ENCODE data around the gene USP5.

The USP5 gene

GRCh38 chr12:6822426-6823135 lies 29.4 kb upstream of the USP5 start:
- H3K27ac ChIP-seq = no peak overlapping the region

GRCh38 chr12:6823182-6824084 lies 28.5 kb upstream of the USP5 start:
- no peak overlapping the region for H3K27ac ChIP-seq
- TF ChIP-seq ZFX (IDR thresholded peaks at IDR 0.05) = no peak
- no peak for TF ChIP-seq CTCF (conservative IDR thresholded peaks at IDR 0.05)

More at GRCh38 chr12:6822426-6823135, 29.4 kb upstream of the USP5 start:
- TF ChIP-seq ZFX (IDR thresholded peaks at IDR 0.05) (no peak), CTCF (conservative IDR thresholded peaks at IDR 0.05) (no peak)

GRCh38 chr12:6824085-6824775 lies 27.7 kb upstream of the USP5 start:
- no peak overlapping the region for H3K27ac ChIP-seq
- TF ChIP-seq CTCF (conservative IDR thresholded peaks at IDR 0.05) (no peak), ZFX (IDR thresholded peaks at IDR 0.05) (no peak)

- no peak for TF ChIP-seq CTCF (conservative IDR thresholded peaks at IDR 0.05)
- TF ChIP-seq ZFX (IDR thresholded peaks at IDR 0.05) = no peak
- H3K27ac ChIP-seq = no peak overlapping the region
Measured at GRCh38 chr12:6824901-6825381, 27.0 kb upstream of the USP5 start.

GRCh38 chr12:6825398-6826124 lies 26.4 kb upstream of the USP5 start:
- H3K27ac ChIP-seq = no peak overlapping the region
- TF ChIP-seq ZFX (IDR thresholded peaks at IDR 0.05) = no peak
- peak; percentile 95 for TF ChIP-seq CTCF (conservative IDR thresholded peaks at IDR 0.05)

GRCh38 chr12:6826125-6826733 lies 25.7 kb upstream of the USP5 start:
- no peak for TF ChIP-seq CTCF (conservative IDR thresholded peaks at IDR 0.05)
- TF ChIP-seq ZFX (IDR thresholded peaks at IDR 0.05) = no peak

More at GRCh38 chr12:6826125-6826733, 25.7 kb upstream of the USP5 start:
- H3K27ac ChIP-seq = no peak overlapping the region; the same call in 1 of the 2 replicates

All from C4-2B (cell line).